GM12892 (cell line): Measurements from ENCODE around the gene PTPRN2.

Experiments used
- POLR2A ChIP-seq: IDR thresholded peaks from 2 replicates; pipeline ENCODE4 v1.6.1; 2011; ENCODE audit warnings: low read depth, low read length, control low read depth
- POLR2AphosphoS5 ChIP-seq: IDR thresholded peaks from 2 replicates; pipeline ENCODE4 v1.6.1; 2011; ENCODE audit warnings: low read depth, low read length, control low read depth

GRCh38 chr7:157791666-157792065, 796.0 kb downstream of the PTPRN2 start:
- TF ChIP-seq POLR2AphosphoS5 (no peak), POLR2A (no peak)
